Measurements from ENCODE around the gene FHIT. TPM values are rescaled to one million over a fixed set of nuclear protein-coding genes. Genes with fewer than 3 reads are reported as not detected.

The FHIT gene
- total and polyA plus RNA-seq, 2 of the 4 experiments (the other 2 are of a cell fraction) = 0.07 TPM; not detected in 1

GRCh38 chr3:59800481-59800880 is 1450.8 kb downstream of the FHIT start:
- Histone ChIP-seq H3K23ac (ENCODE audit: low read depth, low read length) (no peak overlapping the region), H3K36me3 (ENCODE audit: control insufficient read depth, insufficient read depth, low read length) (no peaks in the 10 kb centered on the region), H3K9me3 (ENCODE audit: control insufficient read depth, insufficient read depth, low read length) (no peaks in the 10 kb centered on the region), H3K4ac (ENCODE audit: low read depth, low read length) (no peak overlapping the region), H3K18ac (ENCODE audit: low read depth, low read length) (no peak overlapping the region; the same call in 1 of the 2 replicates), H2AK9ac (replicated peaks; ENCODE audit: low read depth, low read length, poor library complexity) (no peak overlapping the region), H3K79me1 (ENCODE audit: low read depth in 1 of 2, low read length in 2 of 2) (no peaks in the 10 kb centered on the region), H3K27ac (ENCODE audit: insufficient read depth, low read length) (no peak overlapping the region), H3K4me2 (ENCODE audit: low read depth, low read length) (no peak overlapping the region), H4K91ac (ENCODE audit: insufficient read depth, low read depth, low read length) (no peak overlapping the region), H2BK15ac (ENCODE audit: low read depth, low read length) (no peak overlapping the region), H3K4me3 (ENCODE audit: insufficient read depth, low read depth, low read length) (no peak overlapping the region), H4K5ac (ENCODE audit: low read depth, low read length) (0 out of 2 replicates have a peak overlapping the region, but pooled peaks have one; percentile 67), H4K8ac (ENCODE audit: low read depth in 2 of 2, low read length in 2 of 2) (no peak overlapping the region), H3K4me1 (ENCODE audit: control insufficient read depth, insufficient read depth, low read length) (peaks cover 5% of the 10 kb centered on the region; the same call in 1 of the 2 replicates), H3K27me3 (ENCODE audit: control insufficient read depth, insufficient read depth, low read length) (no peaks in the 10 kb centered on the region), H2BK5ac (ENCODE audit: low read depth, low read length, poor library complexity, severe bottlenecking) (no peak overlapping the region), H2BK20ac (ENCODE audit: low read depth, low read length) (no peak overlapping the region; the same call in 1 of the 2 replicates), H2AFZ (replicated peaks; ENCODE audit: low read length, poor library complexity) (no peak overlapping the region), H4K20me1 (ENCODE audit: insufficient read depth, low read length) (no peaks in the 10 kb centered on the region), H2AK5ac (ENCODE audit: low read depth, low read length) (no peak overlapping the region), H3K9ac (ENCODE audit: low read depth, low read length) (no peak overlapping the region), H3K14ac (replicated peaks; ENCODE audit: low read depth, low read length) (no peak overlapping the region), H3K9me1 (ENCODE audit: insufficient read depth, low read length) (peaks cover 3% of the 10 kb centered on the region; the same call in 1 of the 2 replicates), H2BK120ac (ENCODE audit: low read depth, low read length) (no peak overlapping the region), H3K56ac (ENCODE audit: extremely low read depth, insufficient read depth, low read length) (no peak overlapping the region)
- TF ChIP-seq NFE2L2 (IDR thresholded peaks at IDR 0.05; ENCODE audit: low read depth, low read length) = no peak
- BruUV-seq (replicated peaks) = no TSS peak
- no peak for ATAC-seq (ENCODE audit: low read depth)
- WGBS, 2 experiments (ENCODE audit: extremely low coverage in 2 of 2, insufficient read length in 1 of 2) = 86% methylated on average over 1 of the region's 2 CpGs; no CpG with 5 or more reads in 1 of the 2 experiments
- intact Hi-C loops (cut with micrococcal nuclease) = no loop called here
- dilution Hi-C loops (cut with HindIII; ENCODE audit: low sequenced_read_pairs, unreplicated experiment) = no loop called here
- POLR2A ChIA-PET (ENCODE audit: unreplicated experiment) = interaction anchor here (0.7 kb wide), 1 partner anchor 190 kb away, joined by 3 read pairs; no protein-coding TSS in a partner anchor
- in situ Hi-C loops (cut with MboI; ENCODE audit: low sequenced_read_pairs) = loop anchor here (25.0 kb wide), 2 partner anchors 813 to 1163 kb away; no protein-coding TSS in a partner anchor
- DNase-seq = no peak
- CTCF ChIA-PET = interaction anchor here (1.6 kb wide), 1 partner anchor 9 kb away, joined by 4 read pairs; no protein-coding TSS in a partner anchor
